Measurements from ENCODE around the gene KCNK5. TPM values are rescaled to one million over a fixed set of nuclear protein-coding genes. Genes with fewer than 3 reads are reported as not detected.

Gene KCNK5
- total and polyA plus RNA-seq, 4 experiments from 2014 or later: 0.17 to 0.83 (median 0.79) TPM; not detected in 1

GRCh38 chr6:39224011-39224410 is 5.3 kb downstream of the KCNK5 start:
- no peak overlapping the region for H3K4me3 Mint-ChIP-seq
- H3K27me3 Mint-ChIP-seq: peaks cover 0 to 2% of the 10 kb centered on the region in 2 donors
- H3K36me3 Mint-ChIP-seq: no peaks in the 10 kb centered on the region
- no peak for DNase-seq
- POLR2A ChIA-PET (ENCODE audit: partially characterized antibody): no interaction called here
- H3K4me1 ChIP-seq (ENCODE audit: insufficient read depth, low read length): peaks cover 55% of the 10 kb centered on the region
- H3K27me3 ChIP-seq (ENCODE audit: insufficient read depth, low read length): no peaks in the 10 kb centered on the region
- peaks cover 0 to 1% (median 0%) of the 10 kb centered on the region in 8 donors for H3K9me3 Mint-ChIP-seq
- intact Hi-C loops (cut with micrococcal nuclease): no loop called here
- no peak overlapping the region for H3K4me3 ChIP-seq (ENCODE audit: low read length in 2 of 2)
- no peak overlapping the region for H3K27ac ChIP-seq (ENCODE audit: low read depth, low read length)
- H3K27ac Mint-ChIP-seq: no peak overlapping the region
- peaks cover 25 to 54% (median 32%) of the 10 kb centered on the region in 4 donors for H3K4me1 Mint-ChIP-seq
- H3K36me3 ChIP-seq (ENCODE audit: insufficient read depth, low read length): no peaks in the 10 kb centered on the region
- CTCF ChIA-PET (ENCODE audit: partially characterized antibody): no interaction called here
- H3K9me3 ChIP-seq (ENCODE audit: control insufficient read depth in 1 of 2, low read length in 2 of 2): no peaks in the 10 kb centered on the region

GRCh38 chr6:39223555-39223954 is 5.7 kb downstream of the KCNK5 start:
- Histone ChIP-seq H3K4me1 (ENCODE audit: insufficient read depth, low read length) (peaks cover 55% of the 10 kb centered on the region), H3K27ac (ENCODE audit: low read depth, low read length) (no peak overlapping the region), H3K27me3 (ENCODE audit: insufficient read depth, low read length) (no peaks in the 10 kb centered on the region), H3K9me3 (ENCODE audit: control insufficient read depth in 1 of 2, low read length in 2 of 2) (no peaks in the 10 kb centered on the region), H3K4me3 (ENCODE audit: low read length in 2 of 2) (no peak overlapping the region), H3K36me3 (ENCODE audit: insufficient read depth, low read length) (no peaks in the 10 kb centered on the region)
- no peaks in the 10 kb centered on the region for H3K27me3 Mint-ChIP-seq
- no peak overlapping the region for H3K4me3 Mint-ChIP-seq
- H3K9me3 Mint-ChIP-seq: peaks cover 0 to 1% (median 0%) of the 10 kb centered on the region in 8 donors
- DNase-seq: no peak
- H3K4me1 Mint-ChIP-seq: peaks cover 25 to 53% (median 30%) of the 10 kb centered on the region in 4 donors
- H3K36me3 Mint-ChIP-seq: no peaks in the 10 kb centered on the region
- H3K27ac Mint-ChIP-seq: no peak overlapping the region
- POLR2A ChIA-PET (ENCODE audit: partially characterized antibody): no interaction called here
- CTCF ChIA-PET (ENCODE audit: partially characterized antibody): no interaction called here
- intact Hi-C loops (cut with micrococcal nuclease): no loop called here

- H3K4me3 Mint-ChIP-seq: no peak overlapping the region
- intact Hi-C loops (cut with micrococcal nuclease): no loop called here
Measured at GRCh38 chr6:39223061-39223460, 6.2 kb downstream of the KCNK5 start.

GRCh38 chr6:39221779-39222641 is 7.3 kb downstream of the KCNK5 start:
- no peak overlapping the region for H3K4me3 Mint-ChIP-seq
- intact Hi-C loops (cut with micrococcal nuclease): no loop called here
- H3K27ac ChIP-seq (ENCODE audit: low read depth, low read length): no peak overlapping the region
- H3K9me3 Mint-ChIP-seq: peaks cover 0 to 1% (median 0%) of the 10 kb centered on the region in 8 donors
- no peak for DNase-seq
- no peaks in the 10 kb centered on the region for H3K9me3 ChIP-seq (ENCODE audit: control insufficient read depth in 1 of 2, low read length in 2 of 2)
- peaks cover 13 to 38% (median 16%) of the 10 kb centered on the region in 4 donors for H3K4me1 Mint-ChIP-seq
- no peaks in the 10 kb centered on the region for H3K27me3 Mint-ChIP-seq
- POLR2A ChIA-PET (ENCODE audit: partially characterized antibody): no interaction called here
- no peak overlapping the region for H3K27ac Mint-ChIP-seq
- no peaks in the 10 kb centered on the region for H3K36me3 Mint-ChIP-seq
- H3K4me1 ChIP-seq (ENCODE audit: insufficient read depth, low read length): peaks cover 39% of the 10 kb centered on the region
- CTCF ChIA-PET (ENCODE audit: partially characterized antibody): no interaction called here
- no peak overlapping the region for H3K4me3 ChIP-seq (ENCODE audit: low read length in 2 of 2)
- H3K27me3 ChIP-seq (ENCODE audit: insufficient read depth, low read length): no peaks in the 10 kb centered on the region
- no peaks in the 10 kb centered on the region for H3K36me3 ChIP-seq (ENCODE audit: insufficient read depth, low read length)

More at GRCh38 chr6:39223061-39223460, 6.2 kb downstream of the KCNK5 start:
- Histone ChIP-seq H3K4me1 (ENCODE audit: insufficient read depth, low read length) (peaks cover 50% of the 10 kb centered on the region), H3K27ac (ENCODE audit: low read depth, low read length) (no peak overlapping the region), H3K27me3 (ENCODE audit: insufficient read depth, low read length) (no peaks in the 10 kb centered on the region), H3K4me3 (ENCODE audit: low read length in 2 of 2) (no peak overlapping the region), H3K9me3 (ENCODE audit: control insufficient read depth in 1 of 2, low read length in 2 of 2) (no peaks in the 10 kb centered on the region), H3K36me3 (ENCODE audit: insufficient read depth, low read length) (no peaks in the 10 kb centered on the region)
- no peak for DNase-seq
- Mint-ChIP-seq H3K27me3 (no peaks in the 10 kb centered on the region), H3K27ac (no peak overlapping the region), H3K4me1 (peaks cover 21 to 48% (median 26%) of the 10 kb centered on the region in 4 donors), H3K36me3 (no peaks in the 10 kb centered on the region), H3K9me3 (peaks cover 0 to 1% (median 0%) of the 10 kb centered on the region in 8 donors)
- CTCF ChIA-PET (ENCODE audit: partially characterized antibody): no interaction called here
- POLR2A ChIA-PET (ENCODE audit: partially characterized antibody): no interaction called here

GRCh38 chr6:39221115-39221514 is 8.2 kb downstream of the KCNK5 start:
- intact Hi-C loops (cut with micrococcal nuclease): no loop called here
- CTCF ChIA-PET (ENCODE audit: partially characterized antibody): no interaction called here
- POLR2A ChIA-PET (ENCODE audit: partially characterized antibody): no interaction called here
- no peak overlapping the region for H3K27ac ChIP-seq (ENCODE audit: low read depth, low read length)
- H3K36me3 ChIP-seq (ENCODE audit: insufficient read depth, low read length): no peaks in the 10 kb centered on the region
- no peak overlapping the region for H3K4me3 ChIP-seq (ENCODE audit: low read length in 2 of 2)
- H3K9me3 ChIP-seq (ENCODE audit: control insufficient read depth in 1 of 2, low read length in 2 of 2): no peaks in the 10 kb centered on the region
- H3K4me1 ChIP-seq (ENCODE audit: insufficient read depth, low read length): peaks cover 31% of the 10 kb centered on the region
- peaks cover 7 to 29% (median 9%) of the 10 kb centered on the region in 4 donors for H3K4me1 Mint-ChIP-seq
- no peaks in the 10 kb centered on the region for H3K27me3 Mint-ChIP-seq
- H3K27ac Mint-ChIP-seq: no peak overlapping the region
- no peaks in the 10 kb centered on the region for H3K27me3 ChIP-seq (ENCODE audit: insufficient read depth, low read length)
- no peaks in the 10 kb centered on the region for H3K36me3 Mint-ChIP-seq
- H3K9me3 Mint-ChIP-seq: peaks cover 0 to 1% (median 0%) of the 10 kb centered on the region in 8 donors
- no peak overlapping the region for H3K4me3 Mint-ChIP-seq
- DNase-seq: no peak

GRCh38 chr6:39218868-39219567 is 10.3 kb downstream of the KCNK5 start:
- peaks cover 2 to 13% (median 5%) of the 10 kb centered on the region in 4 donors for H3K4me1 Mint-ChIP-seq
- no peaks in the 10 kb centered on the region for H3K9me3 ChIP-seq (ENCODE audit: control insufficient read depth in 1 of 2, low read length in 2 of 2)
- no peaks in the 10 kb centered on the region for H3K27me3 ChIP-seq (ENCODE audit: insufficient read depth, low read length)
- no peaks in the 10 kb centered on the region for H3K36me3 ChIP-seq (ENCODE audit: insufficient read depth, low read length)
- POLR2A ChIA-PET (ENCODE audit: partially characterized antibody): interaction anchor here (1.0 to 1.5 kb wide), 2 partner anchors 10 to 344 kb away, joined by 3 read pairs; partner anchors contain the start of gene KCNK5
- intact Hi-C loops (cut with micrococcal nuclease): no loop called here
- H3K27ac Mint-ChIP-seq: peak overlapping the region in 2 of 7 donors; percentile 43 to 58
- CTCF ChIA-PET (ENCODE audit: partially characterized antibody): interaction anchor here (0.8 kb wide), 1 partner anchor 9 kb away, joined by 3 read pairs; no protein-coding TSS in a partner anchor
- no peak overlapping the region for H3K4me3 ChIP-seq (ENCODE audit: low read length in 2 of 2)
- H3K27ac ChIP-seq (ENCODE audit: low read depth, low read length): no peak overlapping the region
- no peaks in the 10 kb centered on the region for H3K27me3 Mint-ChIP-seq
- no peak overlapping the region for H3K4me3 Mint-ChIP-seq
- DNase-seq: no peak
- peaks cover 11% of the 10 kb centered on the region for H3K4me1 ChIP-seq (ENCODE audit: insufficient read depth, low read length)
- no peaks in the 10 kb centered on the region for H3K36me3 Mint-ChIP-seq
- H3K9me3 Mint-ChIP-seq: peaks cover 0 to 1% (median 0%) of the 10 kb centered on the region in 8 donors

- Mint-ChIP-seq H3K9me3 (no peaks in the 10 kb centered on the region), H3K27ac (no peak overlapping the region), H3K4me1 (peaks cover 0 to 11% (median 1%) of the 10 kb centered on the region in 4 donors), H3K36me3 (no peaks in the 10 kb centered on the region), H3K4me3 (no peak overlapping the region), H3K27me3 (no peaks in the 10 kb centered on the region)
- CTCF ChIA-PET (ENCODE audit: partially characterized antibody): no interaction called here
- Histone ChIP-seq H3K27ac (ENCODE audit: low read depth, low read length) (no peak overlapping the region), H3K36me3 (ENCODE audit: insufficient read depth, low read length) (no peaks in the 10 kb centered on the region), H3K27me3 (ENCODE audit: insufficient read depth, low read length) (no peaks in the 10 kb centered on the region), H3K4me3 (ENCODE audit: low read length in 2 of 2) (no peak overlapping the region), H3K4me1 (ENCODE audit: insufficient read depth, low read length) (peaks cover 5% of the 10 kb centered on the region), H3K9me3 (ENCODE audit: control insufficient read depth in 1 of 2, low read length in 2 of 2) (no peaks in the 10 kb centered on the region)
- no peak for DNase-seq
- POLR2A ChIA-PET (ENCODE audit: partially characterized antibody): no interaction called here
- intact Hi-C loops (cut with micrococcal nuclease): no loop called here
Measured at GRCh38 chr6:39217177-39217864, 12.0 kb downstream of the KCNK5 start.
